Body of pancreas (tissue), 4 donors: ENCODE results near the gene GRB10.

Experiments used
- CTCF ChIP-seq, 7 experiments: fragments of 450-650 bp in 4 of 7; fragments of 200-600 bp in 3 of 7; sonication (generic) in 3 of 7; IDR thresholded peaks; one replicate each; pipeline ENCODE4 v1.5.1; 2016 to 2019; ENCODE audit warnings: antibody characterized with exemption in 7 of 7
- POLR2A ChIP-seq, 3 donors: fragments of 450-650 bp; IDR thresholded peaks; one replicate each; pipeline ENCODE4 v1.6.1; 2016; ENCODE audit warnings: antibody characterized with exemption in 3 of 3, mild to moderate bottlenecking in 2 of 3

GRCh38 chr7:50594136-50594535 lies 188.6 kb downstream of the GRB10 start:
- TF ChIP-seq CTCF (IDR thresholded peaks at IDR 0.05) (no peak), POLR2A (IDR thresholded peaks at IDR 0.05) (no peak)
